ENCODE measurements around the gene SUGT1.
"Not testable (repeated sequence)": the region's sequence is repeated elsewhere in the genome, so short reads cannot be mapped to it uniquely, and the experiment has no call there.

The SUGT1 gene

GRCh38 chr13:52652196-52652979 is at the start of gene SUGT1:
Gene SUGT1, plus strand, starts transcription at chr13:52652836. Its CDS starts 85 bp downstream, at chr13:52652921.
- peak; percentile 85 for DNase-seq (ENCODE audit: low read depth, low spot score)
- peak within 1 kb of the TSS; percentile 96 for H3K27ac ChIP-seq

GRCh38 chr13:52603316-52603715 is 49.3 kb upstream of the SUGT1 start:
- H3K27ac ChIP-seq; DNase-seq (ENCODE audit: low read depth, low spot score): not testable (repeated sequence)

- peak overlapping the region; percentile 47 for H3K27ac ChIP-seq
- DNase-seq (ENCODE audit: low read depth, low spot score) = not testable (repeated sequence)
Measured at GRCh38 chr13:52606126-52606525, 46.5 kb upstream of the SUGT1 start.

- H3K27ac ChIP-seq = peak overlapping the region; percentile 47
- DNase-seq (ENCODE audit: low read depth, low spot score) = peak; percentile 29
Measured at GRCh38 chr13:52606795-52607194, 45.8 kb upstream of the SUGT1 start.

- not testable (repeated sequence) for H3K27ac ChIP-seq
Measured at GRCh38 chr13:52608184-52608583, 44.5 kb upstream of the SUGT1 start.

GRCh38 chr13:52609013-52609606 is 43.5 kb upstream of the SUGT1 start:
- DNase-seq (ENCODE audit: low read depth, low spot score); H3K27ac ChIP-seq: not testable (repeated sequence)

More at GRCh38 chr13:52608184-52608583, 44.5 kb upstream of the SUGT1 start:
- not testable (repeated sequence) for DNase-seq (ENCODE audit: low read depth, low spot score)

GRCh38 chr13:52610158-52610557 is 42.5 kb upstream of the SUGT1 start:
- not testable (repeated sequence) for H3K27ac ChIP-seq; DNase-seq (ENCODE audit: low read depth, low spot score)

- DNase-seq (ENCODE audit: low read depth, low spot score) = no peak
- H3K27ac ChIP-seq = no peak overlapping the region
Measured at GRCh38 chr13:52615134-52615801, 37.4 kb upstream of the SUGT1 start.

GRCh38 chr13:52615812-52616211 is 36.8 kb upstream of the SUGT1 start:
- no peak for DNase-seq (ENCODE audit: low read depth, low spot score)
- no peak overlapping the region for H3K27ac ChIP-seq

- peak overlapping the region; percentile 73 for H3K27ac ChIP-seq
- DNase-seq (ENCODE audit: low read depth, low spot score) = peak; percentile 29
Measured at GRCh38 chr13:52617070-52618060, 35.3 kb upstream of the SUGT1 start.

GRCh38 chr13:52631083-52631690 is 21.4 kb upstream of the SUGT1 start:
- DNase-seq (ENCODE audit: low read depth, low spot score); H3K27ac ChIP-seq: not testable (repeated sequence)

GRCh38 chr13:52638666-52639328 is 13.8 kb upstream of the SUGT1 start:
- H3K27ac ChIP-seq = no peak overlapping the region
- DNase-seq (ENCODE audit: low read depth, low spot score) = no peak

- no peak within 1 kb of the TSS for H3K27ac ChIP-seq
- no peak for DNase-seq (ENCODE audit: low read depth, low spot score)
Measured at GRCh38 chr13:52642131-52642530, 10.5 kb upstream of the SUGT1 start, which contains the start of gene HNRNPA1L2. Gene HNRNPA1L2, plus strand, starts transcription at chr13:52642431. Its CDS starts 62 bp downstream, at chr13:52642493.

GRCh38 chr13:52644108-52644507 is 8.5 kb upstream of the SUGT1 start:
- no peak for DNase-seq (ENCODE audit: low read depth, low spot score)
- H3K27ac ChIP-seq = no peak overlapping the region

GRCh38 chr13:52646967-52647366 is 5.7 kb upstream of the SUGT1 start:
- peak overlapping the region; percentile 43 for H3K27ac ChIP-seq
- DNase-seq (ENCODE audit: low read depth, low spot score) = no peak

GRCh38 chr13:52650731-52651130 is 1.9 kb upstream of the SUGT1 start:
- no peak overlapping the region for H3K27ac ChIP-seq
- DNase-seq (ENCODE audit: low read depth, low spot score) = no peak

- no peak for DNase-seq (ENCODE audit: low read depth, low spot score)
- H3K27ac ChIP-seq = peak overlapping the region; percentile 96
Measured at GRCh38 chr13:52651897-52652195, 790 bp upstream of the SUGT1 start.

GRCh38 chr13:52652980-52653303 is 306 bp downstream of the SUGT1 start:
- peak overlapping the region; percentile 96 for H3K27ac ChIP-seq
- DNase-seq (ENCODE audit: low read depth, low spot score) = no peak

- no peak overlapping the region for H3K27ac ChIP-seq
- no peak for DNase-seq (ENCODE audit: low read depth, low spot score)
Measured at GRCh38 chr13:52659340-52659739, 6.7 kb downstream of the SUGT1 start.
